H7 (cell line): Measurements from ENCODE around the gene GTF3C5. TPM values are rescaled to one million over a fixed set of nuclear protein-coding genes. Genes with fewer than 3 reads are reported as not detected.
"Not testable (repeated sequence)": the region's sequence is repeated elsewhere in the genome, so short reads cannot be mapped to it uniquely, and the experiment has no call there.

Experiments
- DNase-seq: peaks from one replicate; pipeline ENCODE4 v3.0.0; 2012
- H3K27me3 ChIP-seq: 2 replicates; pipeline ENCODE4 v1.6.0; 2011; ENCODE audit warnings: mild to moderate bottlenecking, low read length; ENCODE audit not compliant: control insufficient read depth, insufficient read depth
- H3K36me3 ChIP-seq: replicated peaks from 2 replicates; pipeline ENCODE4 v1.5.1; 2011; ENCODE audit warnings: low read length; ENCODE audit not compliant: control insufficient read depth, insufficient read depth
- H3K4me3 ChIP-seq: 2 replicates; pipeline ENCODE4 v1.5.1; 2011; ENCODE audit warnings: low read depth, mild to moderate bottlenecking, control low read depth, low read length, moderate library complexity; ENCODE audit not compliant: insufficient read depth
- total RNA-seq: library from RNA; depleted of rRNA; stranded (reverse); fragments of >200 nt; shearing (Covaris generic); gene quantifications from 2 replicates; pipeline ENCODE4 v1.2.3, GENCODE V29; 2014

Gene GTF3C5
- total RNA-seq, 1 experiment from 2014 or later: 131 TPM

GRCh38 chr9:133071484-133072150, 40.8 kb downstream of the GTF3C5 start:
- Histone ChIP-seq H3K36me3 (no peaks in the 10 kb centered on the region), H3K4me3 (no peak overlapping the region), H3K27me3 (no peaks in the 10 kb centered on the region)
- DNase-seq: peak; percentile 47

GRCh38 chr9:133072210-133072609, 41.4 kb downstream of the GTF3C5 start:
- not testable (repeated sequence) for H3K36me3 ChIP-seq, H3K27me3 ChIP-seq, DNase-seq, H3K4me3 ChIP-seq

- H3K27me3 ChIP-seq: no peaks in the 10 kb centered on the region
- no peak overlapping the region for H3K4me3 ChIP-seq
- H3K36me3 ChIP-seq: no peaks in the 10 kb centered on the region
- DNase-seq: no peak
Observed at GRCh38 chr9:133073086-133074014, 42.6 kb downstream of the GTF3C5 start.

- Histone ChIP-seq H3K4me3 (no peak overlapping the region), H3K27me3 (no peaks in the 10 kb centered on the region), H3K36me3 (no peaks in the 10 kb centered on the region)
- DNase-seq: no peak
Observed at GRCh38 chr9:133074111-133074651, 43.4 kb downstream of the GTF3C5 start.

GRCh38 chr9:133075925-133076630, 45.3 kb downstream of the GTF3C5 start:
- H3K27me3 ChIP-seq: no peaks in the 10 kb centered on the region
- no peak for DNase-seq
- H3K36me3 ChIP-seq: no peaks in the 10 kb centered on the region
- no peak overlapping the region for H3K4me3 ChIP-seq

GRCh38 chr9:133076691-133077090, 45.9 kb downstream of the GTF3C5 start:
- H3K27me3 ChIP-seq: no peaks in the 10 kb centered on the region
- no peaks in the 10 kb centered on the region for H3K36me3 ChIP-seq
- no peak overlapping the region for H3K4me3 ChIP-seq
- DNase-seq: no peak

GRCh38 chr9:133078486-133078885, 47.7 kb downstream of the GTF3C5 start:
- DNase-seq: no peak

GRCh38 chr9:133080161-133080560, 49.4 kb downstream of the GTF3C5 start:
- Histone ChIP-seq H3K4me3 (no peak overlapping the region), H3K36me3 (no peaks in the 10 kb centered on the region), H3K27me3 (no peaks in the 10 kb centered on the region)
- DNase-seq: no peak

More at GRCh38 chr9:133078486-133078885, 47.7 kb downstream of the GTF3C5 start:
- no peaks in the 10 kb centered on the region for H3K27me3 ChIP-seq
- H3K4me3 ChIP-seq: no peak overlapping the region
- H3K36me3 ChIP-seq: no peaks in the 10 kb centered on the region

- not testable (repeated sequence) for H3K4me3 ChIP-seq, DNase-seq, H3K27me3 ChIP-seq, H3K36me3 ChIP-seq
Observed at GRCh38 chr9:133080786-133081779, 50.3 kb downstream of the GTF3C5 start.

GRCh38 chr9:133081957-133082644, 51.3 kb downstream of the GTF3C5 start:
- H3K4me3 ChIP-seq, H3K36me3 ChIP-seq, DNase-seq, H3K27me3 ChIP-seq: not testable (repeated sequence)

GRCh38 chr9:133083688-133084087, 52.9 kb downstream of the GTF3C5 start:
- not testable (repeated sequence) for H3K4me3 ChIP-seq, DNase-seq, H3K36me3 ChIP-seq, H3K27me3 ChIP-seq

- H3K36me3 ChIP-seq, H3K4me3 ChIP-seq, DNase-seq, H3K27me3 ChIP-seq: not testable (repeated sequence)
Observed at GRCh38 chr9:133086212-133086860, 55.5 kb downstream of the GTF3C5 start.

- Histone ChIP-seq H3K27me3 (no peaks in the 10 kb centered on the region), H3K36me3 (no peaks in the 10 kb centered on the region), H3K4me3 (no peak overlapping the region)
- no peak for DNase-seq
Observed at GRCh38 chr9:133086894-133087293, 56.1 kb downstream of the GTF3C5 start.
